COR-L47 (cell line): ENCODE measurements around the gene EEPD1.

Experiments
- DNase-seq: peaks from one replicate; lab custom pipeline; 2025; lab: John Stamatoyannopoulos, UW

Gene EEPD1

GRCh38 chr7:36191292-36191920 is 38.4 kb downstream of the EEPD1 start:
- no peak for DNase-seq

GRCh38 chr7:36192053-36192824 is 39.2 kb downstream of the EEPD1 start:
- no peak for DNase-seq

- DNase-seq, result no peak
These were observed 39.8 kb downstream of the EEPD1 start for GRCh38 chr7:36192877-36193276.

GRCh38 chr7:36198854-36199266 is 45.8 kb downstream of the EEPD1 start:
- no peak for DNase-seq

GRCh38 chr7:36199329-36199728 is 46.3 kb downstream of the EEPD1 start:
- DNase-seq, result no peak

- no peak for DNase-seq
These were observed 48.2 kb downstream of the EEPD1 start for GRCh38 chr7:36201122-36201723.

GRCh38 chr7:36202398-36202797 is 49.3 kb downstream of the EEPD1 start:
- DNase-seq, result no peak

GRCh38 chr7:36203071-36203790 is 50.2 kb downstream of the EEPD1 start:
- peak; percentile 10 for DNase-seq

- DNase-seq, result no peak
These were observed 51.1 kb downstream of the EEPD1 start for GRCh38 chr7:36204044-36204663.

- DNase-seq, result no peak
These were observed 52.0 kb downstream of the EEPD1 start for GRCh38 chr7:36204929-36205635.

GRCh38 chr7:36205803-36206202 is 52.7 kb downstream of the EEPD1 start:
- DNase-seq, result no peak

GRCh38 chr7:36207451-36208291 is 54.6 kb downstream of the EEPD1 start:
- no peak for DNase-seq

- no peak for DNase-seq
These were observed 55.4 kb downstream of the EEPD1 start for GRCh38 chr7:36208426-36208825.

GRCh38 chr7:36208997-36209813 is 56.2 kb downstream of the EEPD1 start:
- no peak for DNase-seq

GRCh38 chr7:36209814-36210183 is 56.7 kb downstream of the EEPD1 start:
- no peak for DNase-seq

- DNase-seq, result no peak
These were observed 57.4 kb downstream of the EEPD1 start for GRCh38 chr7:36210291-36210922.

- DNase-seq, result no peak
These were observed 61.8 kb downstream of the EEPD1 start for GRCh38 chr7:36214608-36215456.

- no peak for DNase-seq
These were observed 62.4 kb downstream of the EEPD1 start for GRCh38 chr7:36215457-36215765.
